ENCODE data around the gene MPC2. TPM values are rescaled to one million over a fixed set of nuclear protein-coding genes. Genes with fewer than 3 reads are reported as not detected.

Gene MPC2
- total RNA-seq, 1 experiment from 2014 or later = 124 TPM

GRCh38 chr1:167928457-167928852, 8.4 kb downstream of the MPC2 start:
- H3K27me3 Mint-ChIP-seq (ENCODE audit: unreplicated experiment) = no peaks in the 10 kb centered on the region
- CTCF ChIA-PET = interaction anchor here (0.7 to 2.4 kb wide), 4 partner anchors 8 to 154 kb away, joined by 3 to 16 read pairs (median 5); partner anchors contain the start of genes DCAF6 and MPC2
- no TSS peak for BruUV-seq (replicated peaks)
- peaks cover 17% of the 10 kb centered on the region for H3K36me3 Mint-ChIP-seq (ENCODE audit: insufficient read depth, unreplicated experiment)
- peak overlapping the region; percentile 66 for H3K4me3 Mint-ChIP-seq (ENCODE audit: low read depth, unreplicated experiment)
- H3K4me1 Mint-ChIP-seq (ENCODE audit: low read depth, unreplicated experiment) = peaks cover 33% of the 10 kb centered on the region
- no peaks in the 10 kb centered on the region for H3K9me3 Mint-ChIP-seq (ENCODE audit: low read depth, unreplicated experiment)
- intact Hi-C loops (cut with micrococcal nuclease; ENCODE audit: unreplicated experiment) = loop anchor here (5.0 kb wide), 2 partner anchors 106 to 211 kb away; no protein-coding TSS in a partner anchor
- TF ChIP-seq CTCF (IDR thresholded peaks at IDR 0.05; ENCODE audit: unreplicated experiment) = no peak
- peak overlapping the region; percentile 82 for H3K27ac Mint-ChIP-seq (ENCODE audit: unreplicated experiment)
- no peak for DNase-seq

- no peak for TF ChIP-seq CTCF (IDR thresholded peaks at IDR 0.05; ENCODE audit: unreplicated experiment)
- Mint-ChIP-seq H3K4me3 (ENCODE audit: low read depth, unreplicated experiment) (peak overlapping the region; percentile 66), H3K36me3 (ENCODE audit: insufficient read depth, unreplicated experiment) (peaks cover 22% of the 10 kb centered on the region), H3K27me3 (ENCODE audit: unreplicated experiment) (no peaks in the 10 kb centered on the region), H3K9me3 (ENCODE audit: low read depth, unreplicated experiment) (no peaks in the 10 kb centered on the region), H3K4me1 (ENCODE audit: low read depth, unreplicated experiment) (peaks cover 33% of the 10 kb centered on the region), H3K27ac (ENCODE audit: unreplicated experiment) (peak overlapping the region; percentile 82)
- DNase-seq = no peak
- CTCF ChIA-PET = interaction anchor here (0.5 to 2.4 kb wide), 8 partner anchors 9 to 220 kb away, joined by 3 to 16 read pairs (median 5); partner anchors contain the start of genes DCAF6, MPC2 and MPZL1
- no TSS peak for BruUV-seq (replicated peaks)
- intact Hi-C loops (cut with micrococcal nuclease; ENCODE audit: unreplicated experiment) = loop anchor here (5.0 kb wide), 2 partner anchors 105 to 210 kb away; no protein-coding TSS in a partner anchor
These were observed 9.7 kb downstream of the MPC2 start for GRCh38 chr1:167927046-167927754.

GRCh38 chr1:167926486-167926997, 10.3 kb downstream of the MPC2 start:
- peak overlapping the region; percentile 66 for H3K4me3 Mint-ChIP-seq (ENCODE audit: low read depth, unreplicated experiment)
- peak; percentile 40 for TF ChIP-seq CTCF (IDR thresholded peaks at IDR 0.05; ENCODE audit: unreplicated experiment)
- peaks cover 22% of the 10 kb centered on the region for H3K36me3 Mint-ChIP-seq (ENCODE audit: insufficient read depth, unreplicated experiment)
- peak overlapping the region; percentile 82 for H3K27ac Mint-ChIP-seq (ENCODE audit: unreplicated experiment)
- H3K9me3 Mint-ChIP-seq (ENCODE audit: low read depth, unreplicated experiment) = no peaks in the 10 kb centered on the region
- BruUV-seq (replicated peaks) = no TSS peak
- CTCF ChIA-PET = interaction anchor here (0.5 to 2.4 kb wide), 4 partner anchors 10 to 219 kb away, joined by 3 to 16 read pairs (median 6); no protein-coding TSS in a partner anchor
- intact Hi-C loops (cut with micrococcal nuclease; ENCODE audit: unreplicated experiment) = loop anchor here (1.0 to 5.0 kb wide), 3 partner anchors 104 to 209 kb away; no protein-coding TSS in a partner anchor
- H3K4me1 Mint-ChIP-seq (ENCODE audit: low read depth, unreplicated experiment) = peaks cover 33% of the 10 kb centered on the region
- no peaks in the 10 kb centered on the region for H3K27me3 Mint-ChIP-seq (ENCODE audit: unreplicated experiment)
- DNase-seq = peak; percentile 68

GRCh38 chr1:167924543-167925231, 12.2 kb downstream of the MPC2 start:
- DNase-seq = no peak
- intact Hi-C loops (cut with micrococcal nuclease; ENCODE audit: unreplicated experiment) = loop anchor here (5.0 kb wide), 2 partner anchors 102 to 207 kb away; no protein-coding TSS in a partner anchor
- no TSS peak for BruUV-seq (replicated peaks)
- H3K27me3 Mint-ChIP-seq (ENCODE audit: unreplicated experiment) = no peaks in the 10 kb centered on the region
- peaks cover 33% of the 10 kb centered on the region for H3K4me1 Mint-ChIP-seq (ENCODE audit: low read depth, unreplicated experiment)
- H3K9me3 Mint-ChIP-seq (ENCODE audit: low read depth, unreplicated experiment) = no peaks in the 10 kb centered on the region
- no peak overlapping the region for H3K4me3 Mint-ChIP-seq (ENCODE audit: low read depth, unreplicated experiment)
- CTCF ChIA-PET = no interaction called here
- H3K36me3 Mint-ChIP-seq (ENCODE audit: insufficient read depth, unreplicated experiment) = peaks cover 22% of the 10 kb centered on the region
- no peak for TF ChIP-seq CTCF (IDR thresholded peaks at IDR 0.05; ENCODE audit: unreplicated experiment)
- H3K27ac Mint-ChIP-seq (ENCODE audit: unreplicated experiment) = no peak overlapping the region
